ENCODE measurements around the gene KRTAP5-1.

- TF ChIP-seq CTCF (IDR thresholded peaks at IDR 0.05) (no peak), CHD2 (IDR thresholded peaks at IDR 0.05; ENCODE audit: low read length, partially characterized antibody) (no peak), RAD21 (IDR thresholded peaks at IDR 0.05; ENCODE audit: low read length) (no peak), POLR2AphosphoS5 (IDR thresholded peaks at IDR 0.05; ENCODE audit: low read depth, low read length) (no peak), SIN3A (IDR thresholded peaks at IDR 0.05; ENCODE audit: borderline replicate concordance, low read depth, low read length) (no peak)
Measured at GRCh38 chr11:1555713-1556153, 29.4 kb downstream of the KRTAP5-1 start.

Measured in SK-N-SH (cell line).